Endothelial cell of umbilical vein (primary cell): ENCODE results near the gene BEST2. TPM values are rescaled to one million over a fixed set of nuclear protein-coding genes. Genes with fewer than 3 reads are reported as not detected.

ENCODE experiments used
- BruUV-seq: library from RNA; stranded (reverse); fragments of 400-500 nt; replicated peaks from 2 replicates; lab custom pipeline; 2021; lab: Mats Ljungman, UMichigan
- CTCF ChIA-PET: fragments of 300-600, 350-600 bp; sonication (Branson Sonifier 250); formaldehyde crosslinking; loops from one replicate; lab custom pipeline; 2021; ENCODE audit warnings: antibody characterized with exemption, inconsistent platforms; lab: Charles Lee
- POLR2A ChIA-PET: fragments of 300-600, 350-600 bp; sonication (Branson Sonifier 250); formaldehyde crosslinking; loops from one replicate; lab custom pipeline; 2021; ENCODE audit warnings: antibody characterized with exemption, inconsistent platforms; lab: Charles Lee
- DNase-seq: peaks from one replicate; pipeline ENCODE4 v3.0.0-alpha.2; 2011; ENCODE audit warnings: low read depth, low spot score
- FAIRE-seq: peaks from 2 replicates; lab custom pipeline; 2011; peaks lifted over from hg19 to GRCh38; lab: Jason Lieb, UNC
- H2AFZ ChIP-seq: 2 replicates; pipeline ENCODE4 v1.6.0; 2012; ENCODE audit warnings: low read depth, low read length, control low read depth, inconsistent platforms
- H3K27ac ChIP-seq: 2 replicates; pipeline ENCODE4 v1.5.1; 2011; ENCODE audit warnings: low read depth, mild to moderate bottlenecking, control low read depth, low read length, moderate library complexity; ENCODE audit not compliant: insufficient read depth
- H3K27me3 ChIP-seq, 2 experiments: 2 replicates each; pipeline versions ENCODE4 v1.6.0 to v1.6.1; 2011; ENCODE audit warnings: low read length in 2 of 2, mixed read lengths in 1 of 2; ENCODE audit not compliant: control insufficient read depth in 2 of 2, insufficient read depth in 2 of 2
- H3K36me3 ChIP-seq, 2 experiments: 2 replicates in 1 of 2; 3 replicates in 1 of 2; pipeline ENCODE4 v1.5.1; 2011; ENCODE audit warnings: low read length in 2 of 2, mild to moderate bottlenecking in 1 of 2, moderate library complexity in 1 of 2; ENCODE audit not compliant: control insufficient read depth in 2 of 2, insufficient read depth in 2 of 2; ENCODE audit errors: extremely low read depth in 1 of 2
- H3K4me1 ChIP-seq: 3 replicates; pipeline ENCODE4 v1.5.1; 2011; ENCODE audit warnings: mild to moderate bottlenecking, low read length; ENCODE audit not compliant: control insufficient read depth, insufficient read depth; ENCODE audit errors: extremely low read depth
- H3K4me2 ChIP-seq: 2 replicates; pipeline ENCODE4 v1.6.1; 2011; ENCODE audit warnings: low read length, control low read depth, mixed read lengths; ENCODE audit not compliant: insufficient read depth
- H3K4me3 ChIP-seq, 3 experiments: fragments of 200-600 bp in 1 of 3; sonication (generic), shearing (Covaris generic) in 1 of 3; replicated peaks in 1 of 3; 2 replicates each; pipeline ENCODE4 v1.5.1; 2011 to 2016; ENCODE audit warnings: control low read depth in 3 of 3, low read length in 3 of 3, mild to moderate bottlenecking in 2 of 3, inconsistent platforms in 1 of 3, low read depth in 1 of 3, moderate library complexity in 1 of 3; ENCODE audit not compliant: insufficient read depth in 1 of 3
- H3K79me2 ChIP-seq: 2 replicates; pipeline ENCODE4 v1.6.0; 2012; ENCODE audit warnings: low read length, inconsistent platforms; ENCODE audit not compliant: control insufficient read depth, insufficient read depth
- H3K9ac ChIP-seq: replicated peaks from 2 replicates; pipeline ENCODE3; 2011; ENCODE audit warnings: low read length, control low read depth; ENCODE audit not compliant: insufficient read depth; ENCODE audit errors: extremely low read depth
- H3K9me1 ChIP-seq: replicated peaks from 3 replicates; pipeline ENCODE4 v1.6.0; 2011; ENCODE audit warnings: mild to moderate bottlenecking, low read length; ENCODE audit not compliant: control insufficient read depth, insufficient read depth; ENCODE audit errors: extremely low read depth
- H3K9me3 ChIP-seq: replicated peaks from 2 replicates; pipeline ENCODE4 v1.5.1; 2012; ENCODE audit warnings: low read length, inconsistent platforms; ENCODE audit not compliant: control insufficient read depth, insufficient read depth
- H4K20me1 ChIP-seq: replicated peaks from 2 replicates; pipeline ENCODE3; 2011; ENCODE audit warnings: mild to moderate bottlenecking, low read length; ENCODE audit not compliant: control insufficient read depth, insufficient read depth; ENCODE audit errors: extremely low read depth
- CTCF ChIP-seq, 2 donors: IDR thresholded peaks; 1 replicate in 1 of 2; 2 replicates in 1 of 2; pipeline ENCODE4 v1.5.1; 2011; ENCODE audit warnings: low read length in 2 of 2, mild to moderate bottlenecking in 2 of 2, moderate library complexity in 2 of 2, control low read depth in 1 of 2, inconsistent platforms in 1 of 2, low read depth in 1 of 2; ENCODE audit not compliant: insufficient read depth in 1 of 2; ENCODE audit errors: extremely low read depth in 1 of 2
- FOS ChIP-seq: IDR thresholded peaks from 2 replicates; pipeline ENCODE4 v1.6.1; 2011; ENCODE audit warnings: mild to moderate bottlenecking, low read length, moderate library complexity, borderline replicate concordance; ENCODE audit not compliant: insufficient read depth
- GATA2 ChIP-seq: IDR thresholded peaks from 2 replicates; pipeline ENCODE4 v1.7.0; 2011; ENCODE audit warnings: low read depth, mild to moderate bottlenecking, moderate library complexity, mixed read lengths, low read length; ENCODE audit not compliant: insufficient read length, insufficient read depth
- JUN ChIP-seq: IDR thresholded peaks from 2 replicates; pipeline ENCODE4 v1.6.1; 2011; ENCODE audit warnings: borderline replicate concordance, low read depth; ENCODE audit not compliant: insufficient read length, insufficient read depth
- MAX ChIP-seq: IDR thresholded peaks from 2 replicates; pipeline ENCODE4 v1.6.1; 2011; ENCODE audit not compliant: insufficient read depth, insufficient read length
- MYC ChIP-seq: IDR thresholded peaks from one replicate; pipeline ENCODE4 v1.6.1; 2011; ENCODE audit warnings: mild to moderate bottlenecking, low read depth, low read length
- POLR2A ChIP-seq: IDR thresholded peaks from 2 replicates; pipeline ENCODE4 v1.6.1; 2012; ENCODE audit warnings: low read depth, mild to moderate bottlenecking, control low read depth, low read length
- dilution Hi-C: fragments of 300-500 bp; cut with MboI; formaldehyde crosslinking; loops from one replicate; pipeline ENCODE4 v1.15.0; 2019; ENCODE audit warnings: low sequenced_read_pairs; ENCODE audit not compliant: extremely low pct_ligation_motif_present
- intact Hi-C: fragments of 100-400 bp; cut with micrococcal nuclease; formaldehyde crosslinking; loops from one replicate; pipeline ENCODE4 v1.10.0; 2022
- polyA plus RNA-seq, 4 experiments: library from polyadenylated mRNA; depleted of rRNA in 3 of 4; stranded (reverse) in 3 of 4; unstranded in 1 of 4; fragments of >200 nt; gene quantifications; 2 replicates each; pipeline versions ENCODE4 v1.2.1 to v1.2.3, GENCODE V29; 2011 to 2012; ENCODE audit warnings: missing spikeins in 1 of 4
- total RNA-seq: library from RNA; stranded (reverse); gene quantifications from 2 replicates; pipeline ENCODE4 v1.2.3, GENCODE V29; 2021

Gene BEST2
- total and polyA plus RNA-seq, 2 donors (not counting 3 experiments of a cell fraction or from before 2014, with no cell fraction given) = not detected

DNA sequence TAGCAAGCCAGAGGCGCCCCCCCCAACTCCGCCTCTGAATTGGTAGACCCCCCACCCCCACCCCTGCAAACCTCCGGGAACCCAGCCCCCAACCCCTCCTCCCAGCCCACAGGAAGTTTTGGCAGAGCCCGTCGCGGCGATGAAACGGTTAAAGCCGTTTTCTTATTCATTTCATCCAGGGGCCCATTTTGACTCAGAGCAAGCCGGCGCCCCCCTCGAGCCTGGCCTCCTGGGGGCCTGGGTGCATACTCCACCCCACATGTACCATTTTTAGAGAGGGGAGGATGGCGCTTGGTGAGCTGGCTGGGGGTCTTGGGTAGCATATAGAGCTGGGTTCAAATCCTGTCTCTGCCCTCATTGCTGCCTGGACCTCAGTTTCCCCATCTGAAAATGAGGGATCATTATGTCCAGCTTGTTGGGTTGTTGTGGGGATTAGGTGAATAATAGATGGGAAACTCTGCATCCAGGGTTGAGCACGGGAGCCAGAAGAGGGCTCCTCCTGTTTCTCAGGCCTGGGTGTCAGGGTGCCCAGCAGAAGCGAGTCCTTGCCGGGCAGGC is 31.8 kb downstream of the BEST2 start:
- FAIRE-seq (no peak), DNase-seq (no peak)
- Histone ChIP-seq H2AFZ (no peak overlapping the region), H3K36me3 (no peaks in the 10 kb centered on the region), H3K27me3 (no peaks in the 10 kb centered on the region), H3K4me2 (peak overlapping the region; percentile 17), H3K27ac (peak overlapping the region; percentile 72), H3K9me1 (no peaks in the 10 kb centered on the region), H3K9ac (peak overlapping the region; percentile 36), H3K79me2 (no peaks in the 10 kb centered on the region), H3K9me3 (no peaks in the 10 kb centered on the region), H3K4me3 (peak overlapping the region in 1 of 3 experiments; percentile 39), H3K4me1 (peaks cover 24% of the 10 kb centered on the region), H4K20me1 (no peaks in the 10 kb centered on the region)
- intact Hi-C loops = loop anchor here (2.0 to 10.0 kb wide), 2 partner anchors 151 to 319 kb away; partner anchors contain the start of genes CALR, FARSA and LYL1
- ChIA-PET POLR2A (interaction anchor here (2.8 kb wide), 1 partner anchor 9 kb away, joined by 73 read pairs; the partner anchor contains the start of gene JUNB), CTCF (interaction anchor here (0.7 to 1.2 kb wide), 5 partner anchors 9 to 51 kb away, joined by 3 to 21 read pairs (median 3); partner anchors contain the start of genes JUNB and RTBDN)
- TF ChIP-seq CTCF (IDR thresholded peaks at IDR 0.05; ENCODE audit: extremely low read depth in 1 of 2, insufficient read depth in 1 of 2, low read depth in 1 of 2, low read length in 2 of 2) (no peak), FOS (no peak), MAX (no peak), MYC (no peak), JUN (no peak), POLR2A (no peak), GATA2 (no peak)
- dilution Hi-C loops = no loop called here
- BruUV-seq = TSS peak; percentile 59
